Left colon (tissue), 2 donors: ENCODE measurements around the gene ZNF521. TPM values are rescaled to one million over a fixed set of nuclear protein-coding genes. Genes with fewer than 3 reads are reported as not detected.
A peak's percentile ranks its signal among the peaks of the same experiment; 100 is the strongest.

Experiments used
- ATAC-seq: fragments of 200-7000 bp; cut with Tn5 transposase; one replicate; pipeline ENCODE4 v1.9.1; 2020; ENCODE audit warnings: mild to moderate bottlenecking, moderate library complexity
- DNase-seq, 2 donors: peaks; one replicate each; pipeline ENCODE4 v3.0.0-alpha.2; 2020
- intact Hi-C, 2 donors: fragments of 100-400 bp; cut with DNase I in 1 of 2; cut with micrococcal nuclease in 1 of 2; formaldehyde crosslinking; loops; one replicate each; pipeline versions ENCODE4 v1.11.2 to v1.14.0; 2022; cut with DNase I, micrococcal nuclease
- total RNA-seq, 2 donors: library from RNA; stranded (reverse); fragmentation: NEBNext Ultra II Directional; extraction: Animal tissue kit (Norgen Biotek cat#: 25700); gene quantifications; one replicate each; pipeline ENCODE4 v1.2.1, GENCODE V29; 2021
- donor health status: DM: no; HTN: no; CAD: no.
- donor health status: DM: yes; HTN: yes; CAD: no.

Gene ZNF521
- total RNA-seq, 2 donors from 2014 or later: 2.6 to 6.9 TPM

DNA sequence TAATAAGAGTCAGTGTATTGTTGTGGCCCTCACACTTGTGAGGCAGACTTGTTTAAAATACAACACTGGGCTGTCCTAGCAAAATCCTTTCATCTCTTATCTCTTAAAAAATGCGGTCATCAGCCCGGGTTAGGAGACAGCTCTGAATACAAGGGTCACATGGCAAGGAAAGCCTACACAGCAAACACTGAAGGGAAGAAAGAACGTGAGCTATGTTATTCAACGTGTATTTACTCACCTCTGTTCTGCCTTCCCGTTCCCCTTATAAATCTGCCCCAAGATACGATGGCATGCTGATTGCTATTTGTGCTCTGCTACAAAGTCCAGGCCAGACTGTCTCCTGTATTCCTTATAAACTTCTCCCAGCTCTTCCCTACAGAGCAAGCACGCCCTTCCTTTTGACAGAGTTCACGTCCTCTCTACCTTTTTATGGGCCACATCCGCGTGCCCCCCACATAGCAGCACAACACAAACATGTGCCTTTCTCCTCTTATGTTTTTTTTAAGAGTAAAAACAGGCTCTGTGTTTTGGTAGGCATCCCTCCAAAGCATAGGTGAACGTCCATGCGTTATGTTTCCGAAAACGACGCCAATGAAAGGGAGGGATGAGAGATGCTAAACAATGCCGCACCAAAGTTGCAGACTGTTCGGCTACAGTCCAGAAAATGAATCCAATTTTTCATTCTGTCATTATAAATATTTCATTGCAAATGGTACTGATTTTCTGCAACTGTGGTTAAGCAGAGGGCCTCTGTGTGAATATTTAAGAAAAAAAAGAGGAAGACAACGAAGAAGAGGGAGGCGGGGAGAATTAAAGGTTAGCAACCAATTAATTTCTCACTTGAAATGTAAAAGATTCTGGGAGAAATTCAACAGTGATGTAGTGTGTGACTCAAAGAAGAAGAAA lies 274.7 kb downstream of the ZNF521 start:
- peak; percentile 95 for ATAC-seq
- intact Hi-C loops: no loop called here
- DNase-seq: no peak

DNA sequence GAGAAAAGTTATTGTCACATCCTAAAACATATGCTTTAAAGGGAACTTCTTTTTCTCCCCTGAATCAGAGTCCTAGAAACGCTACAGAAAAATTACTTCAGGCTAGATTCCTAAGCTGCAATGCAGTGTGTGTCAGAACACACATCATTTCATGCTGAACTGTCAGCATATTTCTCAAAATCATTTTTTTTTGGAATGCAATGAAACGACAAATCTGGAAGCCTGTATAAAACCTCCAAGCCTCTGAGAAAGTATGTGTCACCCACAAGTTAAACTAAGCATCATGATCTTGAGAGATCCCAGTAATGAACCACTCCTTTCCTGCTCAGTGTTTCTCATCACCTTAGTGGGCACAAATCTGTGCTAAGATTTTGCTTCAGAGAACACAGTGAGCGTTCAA lies 276.2 kb downstream of the ZNF521 start:
- ATAC-seq: no peak
- DNase-seq: no peak
- intact Hi-C loops: no loop called here

DNA sequence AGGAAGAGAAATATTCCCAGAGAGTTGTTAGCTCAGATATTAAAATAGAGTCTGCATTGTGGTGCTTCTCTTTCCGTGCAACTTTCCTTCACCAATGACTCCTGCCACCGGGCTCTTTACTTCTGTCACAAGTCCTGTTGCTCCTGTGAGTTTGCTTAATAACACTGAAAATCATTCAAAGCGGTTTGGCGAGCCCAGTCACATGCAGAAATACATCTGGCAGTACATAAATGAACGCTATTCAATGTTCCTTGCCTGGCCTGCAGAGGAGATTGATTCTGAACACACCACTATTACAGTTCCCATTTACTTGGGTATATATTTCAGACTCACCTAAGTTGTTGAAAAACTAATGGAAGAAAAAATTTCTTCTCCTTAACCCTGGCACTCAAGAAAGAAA lies 276.6 kb downstream of the ZNF521 start:
- no peak for ATAC-seq
- intact Hi-C loops: no loop called here
- no peak for DNase-seq

DNA sequence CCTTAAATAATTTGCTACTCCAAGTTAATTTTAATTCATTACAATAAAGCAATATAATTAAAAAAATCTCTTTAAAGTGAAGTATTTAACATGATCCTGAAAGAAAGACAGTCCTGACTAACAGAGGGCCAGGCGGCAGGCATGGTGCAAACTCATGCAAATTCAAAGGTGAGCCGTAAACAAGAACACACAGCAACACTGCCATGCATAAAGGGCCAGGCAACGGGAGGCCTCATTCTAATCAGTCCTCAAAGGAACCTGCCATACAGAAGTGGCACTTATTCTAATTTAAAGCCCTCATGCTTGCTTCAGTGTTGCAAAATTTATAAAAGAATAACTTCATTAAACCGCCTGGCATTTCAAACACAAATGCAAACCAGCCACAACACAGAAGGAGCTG lies 277.0 kb downstream of the ZNF521 start:
- intact Hi-C loops: no loop called here
- DNase-seq (no peak), ATAC-seq (no peak)

DNA sequence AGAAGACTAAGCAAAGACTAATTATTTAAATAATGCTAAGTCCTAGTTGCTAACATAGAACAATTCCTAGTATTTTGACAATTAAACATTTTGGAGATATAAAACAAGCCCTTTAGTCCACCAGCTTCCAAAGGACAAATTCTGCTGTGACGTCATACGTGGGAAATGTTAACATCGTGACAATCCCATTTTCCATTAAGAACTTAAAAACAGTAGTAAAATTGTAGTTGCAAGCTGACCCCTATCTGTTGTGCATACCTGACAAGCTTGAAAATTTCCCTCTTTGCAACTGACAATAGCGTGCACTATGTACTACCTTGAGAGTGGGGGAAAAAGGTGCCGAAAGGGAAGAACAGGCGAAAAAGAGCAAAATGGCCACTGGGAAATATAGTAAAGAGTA lies 279.8 kb downstream of the ZNF521 start:
- DNase-seq: no peak
- ATAC-seq: no peak
- intact Hi-C loops: no loop called here

DNA sequence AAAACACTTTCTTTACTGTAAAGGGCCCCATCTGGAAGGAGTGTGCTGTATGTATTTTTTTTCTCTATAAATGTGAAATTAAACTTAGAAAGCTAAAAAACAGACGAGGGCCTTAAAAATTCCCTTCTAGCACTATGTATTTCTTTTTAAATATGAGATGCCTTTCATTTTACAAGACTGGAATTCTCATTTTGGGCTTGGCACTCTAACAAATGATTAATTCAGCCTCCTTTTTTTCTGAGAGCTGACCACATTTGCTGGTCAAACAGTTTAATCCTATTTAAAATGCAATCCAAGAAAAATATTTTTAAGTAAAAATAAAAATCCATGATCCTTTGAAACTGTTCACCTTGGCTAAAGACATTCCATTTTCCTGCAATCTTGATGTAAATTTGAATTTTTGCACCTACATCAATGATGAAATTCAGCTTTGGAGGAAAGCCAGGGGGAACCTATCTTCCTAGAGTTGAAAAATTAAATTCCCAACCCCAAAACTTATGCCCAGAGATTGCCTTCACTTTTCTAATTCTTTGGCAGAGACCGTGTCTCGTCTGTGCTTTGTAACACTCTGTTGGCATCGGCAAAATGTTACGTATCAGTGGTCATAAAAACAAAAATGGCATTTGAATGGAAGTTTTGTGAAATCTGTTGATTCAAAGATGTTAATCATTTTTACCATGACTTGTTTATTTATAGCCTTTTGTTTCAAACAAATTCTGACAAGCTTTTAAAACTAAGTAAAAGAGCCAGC lies 284.5 kb downstream of the ZNF521 start:
- no peak for ATAC-seq
- intact Hi-C loops: no loop called here

DNA sequence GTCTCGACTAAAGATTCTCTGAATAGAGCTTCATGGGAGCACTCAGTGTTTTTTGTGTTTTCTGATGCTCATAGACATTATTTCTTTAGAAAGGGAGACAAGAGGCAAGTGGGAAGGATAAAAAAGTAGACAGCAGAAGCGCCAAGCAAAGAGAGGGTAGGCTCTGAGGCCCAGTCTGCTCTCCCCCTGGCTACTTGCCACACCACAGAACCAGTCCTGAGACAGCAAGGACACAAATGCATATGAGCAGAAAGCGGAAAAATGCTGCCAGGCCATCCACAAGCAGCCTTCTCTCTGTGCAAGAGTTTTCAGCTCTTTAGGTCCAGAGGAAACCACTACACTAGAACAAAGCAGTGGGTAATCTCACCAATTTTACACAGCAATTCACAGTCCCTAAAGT lies 285.4 kb downstream of the ZNF521 start:
- DNase-seq (no peak), ATAC-seq (no peak)
- intact Hi-C loops: no loop called here

More for the DNA sequence above, 284.5 kb downstream of the ZNF521 start:
- no peak for DNase-seq

DNA sequence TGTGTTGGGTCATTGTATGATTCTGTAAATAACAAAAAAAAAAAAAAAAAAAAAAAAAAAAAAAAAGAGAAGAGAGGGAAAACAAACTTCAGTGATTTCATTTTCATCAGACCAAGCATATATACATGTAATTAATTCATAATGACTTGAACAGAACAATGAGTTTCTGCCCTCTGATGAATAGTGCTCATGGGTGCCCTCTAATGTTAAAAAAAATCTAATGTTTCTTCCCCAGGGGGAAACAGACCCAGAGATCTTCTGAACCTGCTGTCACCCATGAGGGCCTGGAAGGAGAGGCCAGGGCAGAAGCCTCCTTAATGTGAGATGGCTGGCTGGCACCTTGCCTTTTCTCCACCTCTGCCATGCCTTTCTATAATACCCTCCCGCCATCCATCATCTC lies 289.2 kb downstream of the ZNF521 start:
- intact Hi-C loops: no loop called here
- ATAC-seq (no peak), DNase-seq (no peak)

DNA sequence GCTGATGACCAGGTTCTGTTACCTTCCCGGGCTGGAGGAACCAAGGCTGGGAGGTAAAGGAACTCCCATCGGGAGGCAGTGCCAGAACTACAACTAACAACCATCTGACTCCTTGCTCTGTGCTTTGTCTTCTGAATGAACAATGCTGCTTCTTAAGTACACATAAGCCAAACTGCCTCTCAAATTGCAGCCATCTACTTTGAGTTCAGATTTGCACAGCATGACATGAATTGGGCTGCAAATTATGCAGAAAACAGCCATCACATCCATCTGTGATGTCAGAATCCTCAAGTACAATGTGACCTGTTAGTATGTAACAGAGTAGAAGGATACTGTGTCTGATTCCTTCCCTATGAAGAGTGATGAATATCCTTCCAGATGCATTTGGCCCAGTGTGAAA lies 290.6 kb downstream of the ZNF521 start:
- DNase-seq (no peak), ATAC-seq (no peak)
- intact Hi-C loops: no loop called here

DNA sequence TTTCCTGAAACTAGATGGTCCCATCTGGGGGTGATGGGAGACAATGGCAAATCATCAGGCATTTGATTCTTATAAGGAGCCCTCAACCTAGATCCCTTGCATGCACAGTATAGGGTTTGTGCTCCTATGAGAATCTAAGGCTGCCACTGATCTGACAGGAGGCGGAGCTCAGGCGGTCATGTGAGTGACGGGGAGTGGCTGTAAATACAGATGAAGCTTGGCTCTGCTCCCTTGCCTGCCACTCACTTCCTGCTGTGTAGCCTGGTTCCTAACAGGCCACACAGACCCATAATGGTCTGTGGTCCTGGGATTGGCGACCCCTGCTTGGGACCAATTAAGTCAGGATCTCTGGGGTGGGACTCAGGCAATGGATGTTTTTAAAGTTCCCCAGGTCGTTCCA lies 293.4 kb downstream of the ZNF521 start:
- intact Hi-C loops: no loop called here
- DNase-seq: peak in 1 of 2 donors; percentile 67
- peak; percentile 96 for ATAC-seq

DNA sequence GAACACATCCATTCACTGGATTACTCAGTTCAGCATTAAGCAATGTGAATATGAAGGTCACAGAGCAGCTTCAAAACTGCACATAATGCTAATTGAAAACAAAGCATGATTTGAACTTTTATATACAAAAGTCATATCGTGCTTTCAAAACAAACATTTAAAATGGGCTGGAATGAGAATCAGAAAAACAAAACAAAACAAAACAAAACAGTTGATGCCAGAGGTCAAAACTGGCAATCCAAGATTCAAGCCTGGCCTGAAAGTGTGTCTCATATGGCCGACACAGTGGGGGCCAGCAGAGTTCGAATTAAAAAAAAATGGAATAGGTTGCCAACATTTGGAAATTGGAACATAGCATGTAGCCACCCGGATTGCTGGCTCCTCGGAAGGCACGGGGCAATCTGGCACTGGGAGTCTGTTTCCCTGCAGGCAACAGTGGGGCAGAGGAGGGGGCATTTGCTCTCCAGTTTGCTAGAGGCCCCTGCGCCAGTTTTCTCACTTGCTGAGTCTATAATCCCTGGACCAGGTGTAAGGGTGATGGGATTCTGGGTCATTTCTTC lies 294.4 kb downstream of the ZNF521 start:
- intact Hi-C loops: no loop called here
- no peak for ATAC-seq
- no peak for DNase-seq

DNA sequence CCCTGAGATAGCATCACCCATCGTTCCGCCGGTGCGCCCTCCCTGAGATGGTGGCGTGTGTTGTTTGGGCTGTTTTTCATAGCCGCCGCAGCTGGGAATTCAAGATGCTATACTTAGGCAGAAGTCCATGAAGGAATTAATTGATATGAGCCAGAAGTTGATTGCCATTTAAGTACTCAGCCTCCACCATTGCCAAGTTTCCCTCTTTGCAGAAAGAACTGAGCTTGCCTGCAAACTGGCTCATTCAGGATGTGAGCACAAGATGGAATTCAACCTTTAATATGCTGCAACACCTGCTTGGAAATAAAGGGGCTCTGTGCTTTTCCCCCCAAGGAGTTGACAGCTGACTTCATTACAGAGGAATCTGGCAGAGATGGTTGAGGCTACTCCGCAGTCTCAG lies 295.5 kb downstream of the ZNF521 start:
- intact Hi-C loops: no loop called here
- no peak for DNase-seq
- no peak for ATAC-seq

DNA sequence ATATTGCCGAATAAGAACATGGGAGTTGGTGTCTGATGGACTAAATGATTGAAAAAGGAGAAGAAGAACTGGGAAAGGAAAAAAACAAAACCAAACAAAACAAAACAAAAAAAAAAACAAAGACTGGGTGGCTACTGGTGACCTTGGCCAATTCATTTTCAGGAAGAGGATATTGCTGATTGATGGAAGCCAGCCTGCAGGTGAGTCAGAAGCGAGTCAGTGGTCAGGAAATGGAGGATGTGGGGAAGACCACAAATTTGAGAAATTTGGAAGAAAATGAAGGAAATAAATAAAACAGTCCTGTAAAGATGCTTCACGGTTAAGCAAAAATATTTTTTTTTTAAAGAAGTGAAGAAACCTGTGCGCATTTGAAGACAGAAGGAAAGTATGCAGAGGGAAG lies 296.9 kb downstream of the ZNF521 start:
- intact Hi-C loops: no loop called here
- DNase-seq (no peak), ATAC-seq (no peak)

DNA sequence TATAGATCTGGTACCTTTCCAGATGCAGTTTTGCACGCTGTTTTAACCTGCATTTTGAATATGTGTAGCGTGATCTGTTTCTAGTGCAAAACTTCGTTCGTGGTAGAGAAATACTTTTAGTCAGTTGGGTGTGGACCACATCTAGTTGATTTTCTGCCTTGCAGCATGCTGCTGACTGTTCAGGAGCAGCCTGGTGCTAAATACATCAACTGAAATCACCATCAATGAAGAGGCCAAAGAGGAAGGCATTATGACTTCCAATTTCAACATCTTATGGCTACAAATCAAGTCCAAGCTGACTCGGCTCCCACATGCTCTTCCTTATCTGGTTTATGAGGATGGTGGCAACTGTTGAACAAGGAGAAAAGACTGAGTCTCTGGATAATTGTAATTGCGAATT lies 298.5 kb downstream of the ZNF521 start:
- intact Hi-C loops: no loop called here
- DNase-seq (no peak), ATAC-seq (no peak)

DNA sequence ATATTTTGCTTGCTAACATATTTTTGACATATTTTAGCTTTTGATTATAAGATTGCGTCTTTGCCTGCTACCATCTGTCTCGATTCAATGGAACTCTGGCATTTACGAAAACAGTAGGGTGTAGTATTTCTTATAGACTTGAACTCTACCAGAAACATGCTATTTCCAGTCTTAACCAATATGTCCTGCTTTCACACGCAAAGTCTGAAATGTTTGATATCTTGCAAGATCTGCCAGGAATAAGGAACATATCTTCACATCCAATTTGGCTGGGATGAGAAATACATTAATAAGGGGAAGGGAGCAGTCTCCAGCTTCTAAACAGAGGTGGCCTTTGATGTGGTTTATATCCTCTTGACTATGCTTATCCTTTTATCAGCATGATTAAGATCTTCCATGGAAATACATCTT lies 299.4 kb downstream of the ZNF521 start:
- intact Hi-C loops: no loop called here
- no peak for ATAC-seq
- DNase-seq: no peak

DNA sequence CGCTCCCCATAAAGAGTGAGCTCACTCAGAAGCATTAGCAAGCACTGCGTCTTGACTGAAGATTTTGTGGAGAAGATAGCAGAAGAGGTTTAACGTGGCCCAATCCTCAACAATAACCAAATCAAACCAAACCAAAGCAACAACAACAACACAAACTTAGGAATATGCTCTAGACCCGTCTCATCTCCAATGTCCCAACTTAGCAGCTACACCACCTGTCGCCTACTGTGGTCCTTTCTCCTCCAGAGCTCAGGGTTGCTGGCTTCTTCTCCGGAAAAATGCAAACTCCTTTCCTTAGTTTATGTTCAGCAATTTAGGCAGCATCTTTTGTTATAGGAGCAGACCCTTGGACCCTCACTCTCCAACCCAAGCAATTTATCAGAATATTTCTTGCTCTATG lies 301.4 kb downstream of the ZNF521 start:
- ATAC-seq (no peak), DNase-seq (no peak)
- intact Hi-C loops: no loop called here

DNA sequence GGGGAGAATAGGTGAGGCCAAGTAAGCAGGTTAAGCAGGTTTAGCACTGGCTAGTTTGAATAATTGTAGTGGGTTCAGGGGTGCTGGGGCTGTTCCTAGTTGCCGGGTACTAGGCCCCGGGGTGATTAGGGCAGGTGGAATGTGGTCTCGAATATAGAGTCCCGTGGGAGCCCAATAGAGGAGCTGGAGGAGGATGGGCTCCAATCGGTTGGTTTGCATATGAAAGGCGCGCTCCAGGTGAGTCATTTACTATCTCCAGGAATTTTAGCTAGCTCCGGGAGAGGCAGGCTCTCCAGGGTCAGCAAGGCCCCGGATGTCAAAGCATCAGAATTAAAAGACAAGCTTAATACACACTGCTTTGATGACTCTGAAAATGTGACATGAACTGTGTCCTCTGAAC lies 304.0 kb downstream of the ZNF521 start:
- DNase-seq (no peak), ATAC-seq (no peak)
- intact Hi-C loops: no loop called here

DNA sequence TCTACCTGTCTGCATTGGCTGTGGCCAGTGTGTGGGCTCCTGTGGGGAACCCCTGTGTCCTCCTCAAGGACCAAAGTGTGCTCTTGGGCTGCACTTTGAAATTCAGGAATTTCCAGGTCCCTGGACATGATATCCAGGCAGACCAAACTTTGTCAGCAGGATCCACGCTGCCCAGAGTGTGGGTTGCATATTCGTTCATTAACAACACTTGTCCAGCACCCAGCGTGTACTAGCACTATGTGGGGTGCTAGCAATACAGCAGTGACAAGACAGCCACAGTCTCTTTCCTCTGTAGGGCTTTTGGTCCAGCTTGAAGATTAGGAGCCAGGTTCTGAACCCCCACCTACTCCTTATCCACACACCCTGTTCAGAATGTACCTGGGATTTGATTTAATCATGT lies 304.5 kb downstream of the ZNF521 start:
- intact Hi-C loops: no loop called here
- ATAC-seq (no peak), DNase-seq (no peak)

DNA sequence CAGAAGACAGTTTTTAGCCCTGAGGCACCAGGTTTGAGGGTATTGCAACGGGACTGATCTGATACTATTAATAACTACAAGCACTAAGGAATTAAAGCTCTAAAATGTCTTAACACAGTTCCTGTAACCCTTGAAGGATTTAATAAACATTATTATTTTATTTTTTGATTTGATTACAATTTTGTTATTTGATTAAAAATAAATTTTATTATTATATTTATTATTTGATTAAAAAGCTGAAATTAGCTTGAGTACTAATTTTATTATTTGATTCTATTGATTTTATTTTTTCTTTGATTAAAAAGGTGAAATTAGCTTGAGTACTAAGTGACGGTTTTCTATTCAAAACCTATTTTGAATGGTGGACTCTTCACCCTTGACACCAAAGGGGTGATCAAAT lies 307.3 kb downstream of the ZNF521 start:
- ATAC-seq (no peak), DNase-seq (no peak)
- intact Hi-C loops: no loop called here

DNA sequence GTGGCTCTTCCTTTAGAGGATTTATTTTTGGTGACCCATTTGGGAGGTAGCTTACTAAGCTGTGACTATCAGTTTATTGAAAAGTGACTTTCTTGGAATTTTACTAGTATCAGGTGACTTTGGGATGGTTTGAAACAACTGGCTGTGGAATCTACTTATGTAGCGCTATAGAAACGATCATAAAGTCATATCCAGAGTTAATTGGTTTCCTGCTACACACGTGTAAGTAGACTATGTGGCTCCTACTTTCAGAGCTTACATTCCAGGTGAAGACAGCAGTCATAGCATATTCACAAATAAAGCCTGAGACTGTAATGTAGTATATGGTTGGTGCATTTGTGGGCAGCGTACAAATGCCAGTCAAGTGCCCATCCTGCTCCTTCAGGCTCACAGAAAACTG lies 308.9 kb downstream of the ZNF521 start:
- ATAC-seq (peak; percentile 75), DNase-seq (no peak)
- intact Hi-C loops: no loop called here
